CD14-positive monocyte (primary cell): ENCODE data around the gene PIAS1. TPM values are rescaled to one million over a fixed set of nuclear protein-coding genes. Genes with fewer than 3 reads are reported as not detected.

Source experiments
- DNase-seq, 3 donors: peaks; one replicate each; pipeline ENCODE4 v3.0.0-alpha.2; 2011 to 2022
- H2AFZ ChIP-seq: 2 replicates; pipeline ENCODE4 v1.6.0; 2012; ENCODE audit warnings: mild to moderate bottlenecking, low read depth, low read length, inconsistent platforms; ENCODE audit not compliant: insufficient read depth, poor library complexity, severe bottlenecking
- H3K27ac ChIP-seq, 2 donors: 1 replicate in 1 of 2; 2 replicates in 1 of 2; pipeline ENCODE4 v1.5.1; 2012 to 2013; ENCODE audit warnings: low read length in 2 of 2, control low read depth in 1 of 2, inconsistent platforms in 1 of 2, low read depth in 1 of 2, mild to moderate bottlenecking in 1 of 2
- H3K27me3 ChIP-seq, 2 donors: one replicate each; pipeline versions ENCODE4 v1.6.0 to v1.6.1; 2011 to 2013; ENCODE audit warnings: low read length in 2 of 2; ENCODE audit not compliant: control insufficient read depth in 2 of 2, insufficient read depth in 2 of 2
- H3K36me3 ChIP-seq, 2 donors: replicated peaks in 1 of 2; 1 replicate in 1 of 2; 2 replicates in 1 of 2; pipeline versions ENCODE4 v1.5.1 to v1.6.1; 2012 to 2013; ENCODE audit warnings: low read length in 2 of 2, control low read depth in 1 of 2, inconsistent platforms in 1 of 2, mild to moderate bottlenecking in 1 of 2; ENCODE audit not compliant: insufficient read depth in 2 of 2, control insufficient read depth in 1 of 2
- H3K4me1 ChIP-seq, 2 donors: 1 replicate in 1 of 2; 2 replicates in 1 of 2; pipeline versions ENCODE4 v1.5.1 to v1.6.1; 2012 to 2013; ENCODE audit warnings: low read length in 2 of 2, control low read depth in 1 of 2, inconsistent platforms in 1 of 2, mild to moderate bottlenecking in 1 of 2, moderate library complexity in 1 of 2; ENCODE audit not compliant: insufficient read depth in 2 of 2, control insufficient read depth in 1 of 2
- H3K4me2 ChIP-seq: replicated peaks from 2 replicates; pipeline ENCODE3; 2012; ENCODE audit warnings: low read length, moderate library complexity, mild to moderate bottlenecking; ENCODE audit not compliant: poor library complexity, severe bottlenecking; ENCODE audit errors: extremely low read depth
- H3K4me3 ChIP-seq, 3 experiments: fragments of 200-600 bp in 1 of 3; sonication (generic) in 1 of 3; replicated peaks in 1 of 3; 1 replicate in 2 of 3; 2 replicates in 1 of 3; pipeline ENCODE4 v1.5.1; 2011 to 2013; ENCODE audit warnings: low read length in 3 of 3, mild to moderate bottlenecking in 3 of 3, control low read depth in 2 of 3, low read depth in 2 of 3, inconsistent platforms in 1 of 3, moderate library complexity in 1 of 3
- H3K79me2 ChIP-seq: 2 replicates; pipeline ENCODE4 v1.6.0; 2012; ENCODE audit warnings: mild to moderate bottlenecking, control low read depth, inconsistent platforms, low read length, moderate library complexity; ENCODE audit not compliant: insufficient read depth
- H3K9ac ChIP-seq: 2 replicates; pipeline ENCODE4 v1.6.0; 2017; ENCODE audit warnings: low read length, mild to moderate bottlenecking; ENCODE audit not compliant: insufficient read depth, poor library complexity, severe bottlenecking
- H3K9me3 ChIP-seq, 2 donors: replicated peaks in 1 of 2; 1 replicate in 1 of 2; 2 replicates in 1 of 2; pipeline versions ENCODE4 v1.5.1 to v1.6.1; 2012 to 2013; ENCODE audit warnings: low read length in 2 of 2, control low read depth in 1 of 2; ENCODE audit not compliant: control insufficient read depth in 1 of 2, insufficient read depth in 1 of 2
- H4K20me1 ChIP-seq: 2 replicates; pipeline ENCODE4 v1.6.0; 2012; ENCODE audit warnings: mild to moderate bottlenecking, low read length, control low read depth, moderate library complexity; ENCODE audit not compliant: insufficient read depth
- H3K27ac Mint-ChIP-seq, 7 donors: one replicate each; pipeline ENCODE4 v1.8.0; 2020; ENCODE audit warnings: mild to moderate bottlenecking in 7 of 7, mixed read lengths in 7 of 7, moderate library complexity in 6 of 7, inconsistent platforms in 2 of 7
- H3K27me3 Mint-ChIP-seq, 3 donors: one replicate each; pipeline ENCODE4 v1.8.0; 2021 to 2022; ENCODE audit warnings: low read depth in 3 of 3, mild to moderate bottlenecking in 3 of 3, mixed read lengths in 3 of 3, moderate library complexity in 3 of 3, inconsistent platforms in 1 of 3
- H3K36me3 Mint-ChIP-seq, 2 donors: one replicate each; pipeline ENCODE4 v1.8.0; 2020; ENCODE audit warnings: mixed read lengths in 2 of 2, inconsistent platforms in 1 of 2, mild to moderate bottlenecking in 1 of 2
- H3K4me1 Mint-ChIP-seq: one replicate; pipeline ENCODE4 v1.8.0; 2020; ENCODE audit warnings: mild to moderate bottlenecking, mixed read lengths
- H3K4me3 Mint-ChIP-seq, 2 donors: one replicate each; pipeline ENCODE4 v1.8.0; 2020; ENCODE audit warnings: mild to moderate bottlenecking in 2 of 2, mixed read lengths in 2 of 2, moderate library complexity in 1 of 2
- H3K9me3 Mint-ChIP-seq, 7 donors: one replicate each; pipeline ENCODE4 v1.8.0; 2020 to 2022; ENCODE audit warnings: mixed read lengths in 7 of 7, mild to moderate bottlenecking in 6 of 7, moderate library complexity in 6 of 7, inconsistent platforms in 2 of 7
- WGBS: methylation state at CpG from one replicate; pipeline ENCODE4 v1.1.5; 2013; ENCODE audit warnings: missing lambda C conversion rate; ENCODE audit not compliant: insufficient coverage; 5-methylcytosine and 5-hydroxymethylcytosine counted together
- intact Hi-C, 2 donors: fragments of 100-400 bp; cut with micrococcal nuclease; formaldehyde crosslinking; loops; one replicate each; pipeline versions ENCODE4 v1.15.0 to v1.15.1; 2023
- polyA plus RNA-seq, 3 donors: library from polyadenylated mRNA; depleted of rRNA in 1 of 3; unstranded in 2 of 3; stranded (reverse) in 1 of 3; fragments of 300-500 nt in 2 of 3; fragments of >200 nt in 1 of 3; fragmentation: Illumina TruSeq in 2 of 3; gene quantifications; 1 replicate in 2 of 3; 2 replicates in 1 of 3; pipeline ENCODE4 v1.2.3, GENCODE V29; 2012 to 2021
- TF ChIP-seq, protein P1 (sequence below): fragments of 200-600 bp; IDR thresholded peaks from one replicate; pipeline ENCODE4 v1.8.0; 2022; ENCODE audit warnings: antibody characterized with exemption, mild to moderate bottlenecking

Gene PIAS1
- polyA plus RNA-seq, 3 donors, result 47.3 to 109 (median 89.8) TPM

GRCh38 chr15:68032672-68033071 lies 21.4 kb upstream of the PIAS1 start:
- no peak overlapping the region for H2AFZ ChIP-seq
- WGBS, result no CpG with 5 or more reads among the region's 1 CpG
- H3K4me1 Mint-ChIP-seq, result peaks cover 38% of the 10 kb centered on the region
- peaks cover 30 to 32% of the 10 kb centered on the region in 2 donors for H3K4me1 ChIP-seq
- H3K79me2 ChIP-seq, result no peaks in the 10 kb centered on the region
- H4K20me1 ChIP-seq, result no peaks in the 10 kb centered on the region
- H3K9me3 ChIP-seq, result no peaks in the 10 kb centered on the region
- TF ChIP-seq, protein P1, sequence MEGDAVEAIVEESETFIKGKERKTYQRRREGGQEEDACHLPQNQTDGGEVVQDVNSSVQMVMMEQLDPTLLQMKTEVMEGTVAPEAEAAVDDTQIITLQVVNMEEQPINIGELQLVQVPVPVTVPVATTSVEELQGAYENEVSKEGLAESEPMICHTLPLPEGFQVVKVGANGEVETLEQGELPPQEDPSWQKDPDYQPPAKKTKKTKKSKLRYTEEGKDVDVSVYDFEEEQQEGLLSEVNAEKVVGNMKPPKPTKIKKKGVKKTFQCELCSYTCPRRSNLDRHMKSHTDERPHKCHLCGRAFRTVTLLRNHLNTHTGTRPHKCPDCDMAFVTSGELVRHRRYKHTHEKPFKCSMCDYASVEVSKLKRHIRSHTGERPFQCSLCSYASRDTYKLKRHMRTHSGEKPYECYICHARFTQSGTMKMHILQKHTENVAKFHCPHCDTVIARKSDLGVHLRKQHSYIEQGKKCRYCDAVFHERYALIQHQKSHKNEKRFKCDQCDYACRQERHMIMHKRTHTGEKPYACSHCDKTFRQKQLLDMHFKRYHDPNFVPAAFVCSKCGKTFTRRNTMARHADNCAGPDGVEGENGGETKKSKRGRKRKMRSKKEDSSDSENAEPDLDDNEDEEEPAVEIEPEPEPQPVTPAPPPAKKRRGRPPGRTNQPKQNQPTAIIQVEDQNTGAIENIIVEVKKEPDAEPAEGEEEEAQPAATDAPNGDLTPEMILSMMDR, result no peak
- H3K36me3 Mint-ChIP-seq, result no peaks in the 10 kb centered on the region
- H3K9me3 Mint-ChIP-seq, result peaks cover 0 to 6% (median 0%) of the 10 kb centered on the region in 7 donors
- peak overlapping the region in 1 of 2 donors; percentile 17 for H3K27ac ChIP-seq
- DNase-seq, result peak; percentile 43 to 85 (median 44)
- intact Hi-C loops, result no loop called here
- H3K4me3 ChIP-seq, result no peak overlapping the region
- H3K27ac Mint-ChIP-seq, result peak overlapping the region in 5 of 7 donors; percentile 62 to 90 (median 84)
- no peak overlapping the region for H3K4me2 ChIP-seq
- no peaks in the 10 kb centered on the region for H3K27me3 ChIP-seq
- H3K27me3 Mint-ChIP-seq, result peaks cover 0 to 5% (median 3%) of the 10 kb centered on the region in 3 donors
- no peak overlapping the region for H3K4me3 Mint-ChIP-seq
- H3K36me3 ChIP-seq, result no peaks in the 10 kb centered on the region
- no peak overlapping the region for H3K9ac ChIP-seq

GRCh38 chr15:68034081-68034480 lies 20.0 kb upstream of the PIAS1 start:
- WGBS, result no CpG with 5 or more reads among the region's 3 CpGs
- peak overlapping the region in 1 of 7 donors; percentile 78 for H3K27ac Mint-ChIP-seq
- Histone ChIP-seq H3K4me2 (no peak overlapping the region), H3K9me3 (no peaks in the 10 kb centered on the region), H4K20me1 (no peaks in the 10 kb centered on the region), H3K79me2 (no peaks in the 10 kb centered on the region), H3K27me3 (no peaks in the 10 kb centered on the region), H3K4me3 (no peak overlapping the region), H3K4me1 (peaks cover 30 to 32% of the 10 kb centered on the region in 2 donors), H2AFZ (no peak overlapping the region), H3K36me3 (no peaks in the 10 kb centered on the region), H3K9ac (no peak overlapping the region), H3K27ac (no peak overlapping the region)
- intact Hi-C loops, result no loop called here
- peaks cover 35% of the 10 kb centered on the region for H3K4me1 Mint-ChIP-seq
- peaks cover 0 to 5% (median 3%) of the 10 kb centered on the region in 3 donors for H3K27me3 Mint-ChIP-seq
- no peak for DNase-seq
- TF ChIP-seq, protein P1, result no peak
- peaks cover 0 to 9% (median 0%) of the 10 kb centered on the region in 7 donors for H3K9me3 Mint-ChIP-seq
- H3K36me3 Mint-ChIP-seq, result no peaks in the 10 kb centered on the region
- H3K4me3 Mint-ChIP-seq, result no peak overlapping the region
